Measurements from ENCODE around the gene USH2A.

DNA sequence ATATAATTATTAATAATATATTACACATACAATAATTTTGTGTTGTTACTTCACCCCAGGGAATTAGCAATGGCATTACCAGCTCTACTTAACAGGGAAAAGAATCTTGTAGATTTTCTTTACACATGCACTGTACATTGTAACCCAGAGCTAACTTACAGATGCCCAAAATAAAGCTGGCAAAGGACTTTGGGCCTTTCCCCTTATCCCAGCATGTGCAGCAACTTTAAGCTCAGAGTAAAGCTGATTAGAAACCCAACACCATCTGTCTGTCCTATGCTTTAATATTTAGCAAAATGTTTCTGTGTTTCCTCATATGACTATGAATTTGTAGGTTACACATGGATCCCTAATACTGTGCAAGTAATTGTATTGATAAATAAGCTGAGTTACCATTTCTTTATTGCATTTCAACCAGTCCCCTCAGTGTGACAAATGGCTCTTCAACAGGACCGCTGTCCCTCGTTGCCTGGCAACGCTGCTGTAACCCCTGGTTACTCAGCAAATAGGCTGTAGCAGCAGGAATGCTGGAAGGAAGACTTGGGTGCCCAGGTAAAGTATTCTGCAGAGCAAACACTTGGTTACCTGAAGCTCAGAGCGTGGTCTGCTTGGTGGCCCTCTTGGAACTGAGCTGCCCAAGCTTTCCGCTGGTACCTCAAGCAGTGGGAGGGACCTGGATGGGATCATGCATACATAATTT is at the start of gene USH2A:
- TF ChIP-seq, protein P1, sequence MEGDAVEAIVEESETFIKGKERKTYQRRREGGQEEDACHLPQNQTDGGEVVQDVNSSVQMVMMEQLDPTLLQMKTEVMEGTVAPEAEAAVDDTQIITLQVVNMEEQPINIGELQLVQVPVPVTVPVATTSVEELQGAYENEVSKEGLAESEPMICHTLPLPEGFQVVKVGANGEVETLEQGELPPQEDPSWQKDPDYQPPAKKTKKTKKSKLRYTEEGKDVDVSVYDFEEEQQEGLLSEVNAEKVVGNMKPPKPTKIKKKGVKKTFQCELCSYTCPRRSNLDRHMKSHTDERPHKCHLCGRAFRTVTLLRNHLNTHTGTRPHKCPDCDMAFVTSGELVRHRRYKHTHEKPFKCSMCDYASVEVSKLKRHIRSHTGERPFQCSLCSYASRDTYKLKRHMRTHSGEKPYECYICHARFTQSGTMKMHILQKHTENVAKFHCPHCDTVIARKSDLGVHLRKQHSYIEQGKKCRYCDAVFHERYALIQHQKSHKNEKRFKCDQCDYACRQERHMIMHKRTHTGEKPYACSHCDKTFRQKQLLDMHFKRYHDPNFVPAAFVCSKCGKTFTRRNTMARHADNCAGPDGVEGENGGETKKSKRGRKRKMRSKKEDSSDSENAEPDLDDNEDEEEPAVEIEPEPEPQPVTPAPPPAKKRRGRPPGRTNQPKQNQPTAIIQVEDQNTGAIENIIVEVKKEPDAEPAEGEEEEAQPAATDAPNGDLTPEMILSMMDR (tag by site-specific recombination; IDR thresholded peaks at IDR 0.05): no peak
- TF ChIP-seq, protein P2, sequence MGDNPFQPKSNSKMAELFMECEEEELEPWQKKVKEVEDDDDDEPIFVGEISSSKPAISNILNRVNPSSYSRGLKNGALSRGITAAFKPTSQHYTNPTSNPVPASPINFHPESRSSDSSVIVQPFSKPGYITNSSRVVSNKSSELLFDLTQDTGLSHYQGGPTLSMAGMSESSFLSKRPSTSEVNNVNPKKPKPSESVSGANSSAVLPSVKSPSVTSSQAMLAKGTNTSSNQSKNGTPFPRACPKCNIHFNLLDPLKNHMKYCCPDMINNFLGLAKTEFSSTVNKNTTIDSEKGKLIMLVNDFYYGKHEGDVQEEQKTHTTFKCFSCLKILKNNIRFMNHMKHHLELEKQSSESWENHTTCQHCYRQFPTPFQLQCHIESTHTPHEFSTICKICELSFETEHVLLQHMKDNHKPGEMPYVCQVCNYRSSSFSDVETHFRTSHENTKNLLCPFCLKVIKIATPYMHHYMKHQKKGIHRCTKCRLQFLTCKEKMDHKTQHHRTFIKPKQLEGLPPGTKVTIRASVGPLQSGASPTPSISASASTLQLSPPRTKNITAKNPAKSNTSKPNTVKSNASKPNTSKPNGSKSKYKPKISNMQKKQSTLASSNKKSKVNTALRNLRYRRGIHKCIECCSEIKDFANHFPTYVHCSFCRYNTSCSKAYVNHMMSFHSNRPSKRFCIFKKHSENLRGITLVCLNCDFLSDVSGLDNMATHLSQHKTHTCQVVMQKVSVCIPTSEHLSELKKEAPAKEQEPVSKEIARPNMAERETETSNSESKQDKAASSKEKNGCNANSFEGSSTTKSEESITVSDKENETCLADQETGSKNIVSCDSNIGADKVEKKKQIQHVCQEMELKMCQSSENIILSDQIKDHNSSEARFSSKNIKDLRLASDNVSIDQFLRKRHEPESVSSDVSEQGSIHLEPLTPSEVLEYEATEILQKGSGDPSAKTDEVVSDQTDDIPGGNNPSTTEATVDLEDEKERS (tag by site-specific recombination; IDR thresholded peaks at IDR 0.05): no peak
- TF ChIP-seq ZNF660 (tag by site-specific recombination; IDR thresholded peaks at IDR 0.05): no peak
- no peak for TF ChIP-seq PRDM1 (tag by site-specific recombination; IDR thresholded peaks at IDR 0.05)
- TF ChIP-seq ZNF138 (tag by site-specific recombination; IDR thresholded peaks at IDR 0.05; ENCODE audit: borderline replicate concordance): no peak
- TF ChIP-seq GLI4 (tag by site-specific recombination; IDR thresholded peaks at IDR 0.05): no peak
- TF ChIP-seq, protein P3, sequence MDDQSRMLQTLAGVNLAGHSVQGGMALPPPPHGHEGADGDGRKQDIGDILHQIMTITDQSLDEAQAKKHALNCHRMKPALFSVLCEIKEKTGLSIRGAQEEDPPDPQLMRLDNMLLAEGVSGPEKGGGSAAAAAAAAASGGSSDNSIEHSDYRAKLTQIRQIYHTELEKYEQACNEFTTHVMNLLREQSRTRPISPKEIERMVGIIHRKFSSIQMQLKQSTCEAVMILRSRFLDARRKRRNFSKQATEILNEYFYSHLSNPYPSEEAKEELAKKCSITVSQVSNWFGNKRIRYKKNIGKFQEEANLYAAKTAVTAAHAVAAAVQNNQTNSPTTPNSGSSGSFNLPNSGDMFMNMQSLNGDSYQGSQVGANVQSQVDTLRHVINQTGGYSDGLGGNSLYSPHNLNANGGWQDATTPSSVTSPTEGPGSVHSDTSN (CRISPR knock-in tag; IDR thresholded peaks at IDR 0.05): no peak
- no peak for TF ChIP-seq ZNF830 (tag by site-specific recombination; IDR thresholded peaks at IDR 0.05; ENCODE audit: low read depth)
- no peak for TF ChIP-seq ZNF561 (tag by site-specific recombination; IDR thresholded peaks at IDR 0.05; ENCODE audit: borderline replicate concordance)
- TF ChIP-seq ZNF335 (tag by site-specific recombination; conservative IDR thresholded peaks at IDR 0.05): no peak
- no peak for TF ChIP-seq ZEB2 (tag by site-specific recombination; IDR thresholded peaks at IDR 0.05)
- TF ChIP-seq KLF1 (tag by site-specific recombination; IDR thresholded peaks at IDR 0.05): no peak
- TF ChIP-seq KLF7 (tag by site-specific recombination; IDR thresholded peaks at IDR 0.05; ENCODE audit: borderline replicate concordance): no peak

All from HEK293 (cell line).